ENCODE measurements around the gene HAUS6.
"Not testable (repeated sequence)": the region's sequence is repeated elsewhere in the genome, so short reads cannot be mapped to it uniquely, and the experiment has no call there.

The HAUS6 gene, protein sequence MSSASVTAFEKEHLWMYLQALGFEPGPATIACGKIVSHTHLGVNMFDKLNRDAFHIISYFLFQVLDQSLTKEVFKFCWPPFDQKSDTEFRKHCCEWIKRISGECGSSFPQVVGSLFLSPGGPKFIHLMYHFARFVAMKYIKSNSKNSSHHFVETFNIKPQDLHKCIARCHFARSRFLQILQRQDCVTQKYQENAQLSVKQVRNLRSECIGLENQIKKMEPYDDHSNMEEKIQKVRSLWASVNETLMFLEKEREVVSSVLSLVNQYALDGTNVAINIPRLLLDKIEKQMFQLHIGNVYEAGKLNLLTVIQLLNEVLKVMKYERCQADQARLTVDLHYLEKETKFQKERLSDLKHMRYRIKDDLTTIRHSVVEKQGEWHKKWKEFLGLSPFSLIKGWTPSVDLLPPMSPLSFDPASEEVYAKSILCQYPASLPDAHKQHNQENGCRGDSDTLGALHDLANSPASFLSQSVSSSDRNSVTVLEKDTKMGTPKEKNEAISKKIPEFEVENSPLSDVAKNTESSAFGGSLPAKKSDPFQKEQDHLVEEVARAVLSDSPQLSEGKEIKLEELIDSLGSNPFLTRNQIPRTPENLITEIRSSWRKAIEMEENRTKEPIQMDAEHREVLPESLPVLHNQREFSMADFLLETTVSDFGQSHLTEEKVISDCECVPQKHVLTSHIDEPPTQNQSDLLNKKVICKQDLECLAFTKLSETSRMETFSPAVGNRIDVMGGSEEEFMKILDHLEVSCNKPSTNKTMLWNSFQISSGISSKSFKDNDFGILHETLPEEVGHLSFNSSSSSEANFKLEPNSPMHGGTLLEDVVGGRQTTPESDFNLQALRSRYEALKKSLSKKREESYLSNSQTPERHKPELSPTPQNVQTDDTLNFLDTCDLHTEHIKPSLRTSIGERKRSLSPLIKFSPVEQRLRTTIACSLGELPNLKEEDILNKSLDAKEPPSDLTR

DNA sequence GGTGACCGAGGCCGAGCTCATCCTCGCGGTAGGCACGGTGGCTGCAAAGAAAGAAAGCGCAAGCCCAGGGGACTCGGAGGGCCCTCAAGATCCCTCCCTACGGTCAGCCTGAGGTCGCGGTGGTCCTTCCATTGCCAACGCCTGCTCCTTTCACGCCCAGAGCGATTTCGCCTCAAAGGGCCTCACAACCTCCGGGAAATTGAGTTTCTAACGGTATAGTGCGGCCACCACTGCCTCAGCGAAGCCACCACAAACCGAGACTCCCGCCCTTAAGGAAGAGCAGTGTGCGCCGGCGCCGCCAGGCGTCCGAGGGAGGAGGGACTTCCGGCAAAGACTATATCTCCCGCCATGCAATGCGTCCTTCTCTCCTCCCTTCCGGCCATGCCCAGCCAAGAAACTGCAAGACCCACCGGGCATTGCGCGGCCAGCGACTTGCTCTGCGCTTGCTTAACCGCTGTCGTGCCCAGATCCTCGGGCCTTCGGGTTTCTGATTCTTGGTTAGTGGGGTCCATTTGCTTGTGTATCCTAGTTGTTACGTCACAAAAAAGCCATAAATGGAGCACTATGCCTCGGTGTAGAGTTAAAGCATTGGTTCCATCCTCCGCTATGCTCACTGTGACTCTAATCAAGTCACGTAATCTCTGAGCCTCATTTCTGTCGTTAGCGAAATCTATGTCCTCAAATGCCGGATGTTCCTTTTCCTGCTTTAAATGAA lies at the start of gene HAUS6:
HAUS6 (minus strand) TSS at position 274 of the 715 bp plus-strand sequence; CDS start at position 21, 253 bp downstream.
- in situ Hi-C loops (cut with HindIII; ENCODE audit: low sequenced_read_pairs): no loop called here

DNA sequence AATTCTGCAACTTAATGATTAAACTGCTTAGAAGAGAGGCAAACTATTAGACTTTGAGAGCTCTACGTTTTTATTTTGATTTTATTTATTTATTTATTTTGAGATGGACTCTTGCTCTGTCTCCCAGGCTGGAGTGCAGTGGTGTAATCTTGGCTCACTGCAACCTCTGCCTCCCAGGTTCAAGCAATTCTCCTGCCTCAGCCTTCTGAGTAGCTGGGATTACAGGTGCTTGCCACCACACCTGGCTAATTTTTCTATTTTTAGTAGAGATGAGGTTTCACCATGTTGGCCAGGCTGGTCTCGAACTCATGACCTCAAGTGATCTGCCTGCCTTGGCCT lies 49.4 kb upstream of the HAUS6 start:
- in situ Hi-C loops (cut with HindIII; ENCODE audit: low sequenced_read_pairs): not testable (repeated sequence)

DNA sequence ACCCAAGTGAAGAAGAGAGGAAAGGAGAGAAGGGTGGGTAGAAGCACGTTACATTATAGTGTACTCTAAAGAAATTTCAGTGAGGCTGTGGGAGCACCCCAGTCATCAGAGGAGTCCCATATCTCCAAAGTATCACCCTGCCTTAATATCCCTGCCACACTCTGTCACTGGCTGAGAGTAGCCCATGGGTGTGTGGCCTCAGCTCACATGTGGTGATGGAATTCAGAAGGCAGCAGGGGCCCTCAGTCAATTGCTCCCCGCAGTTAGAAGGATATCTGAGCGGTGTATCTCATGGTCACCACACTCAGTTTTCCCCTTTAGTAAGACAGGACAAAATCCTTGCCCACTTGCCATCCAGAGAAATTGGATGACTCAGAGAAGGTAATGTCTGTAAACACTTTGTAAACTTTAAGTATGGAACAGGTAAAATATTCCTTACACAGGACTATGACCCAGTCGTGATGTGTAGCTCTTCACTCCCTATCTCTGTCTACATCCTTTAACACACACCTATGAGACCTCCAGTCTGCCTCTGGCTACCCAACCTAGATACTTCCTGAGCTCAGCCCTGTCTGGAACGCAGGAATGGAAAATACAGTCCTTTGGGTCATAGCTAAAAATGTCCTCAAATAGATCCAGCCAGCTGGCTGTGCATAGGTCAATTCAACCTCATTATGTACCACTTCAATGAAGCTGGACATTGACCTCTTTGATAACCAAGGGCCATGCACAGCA lies 48.9 kb upstream of the HAUS6 start:
- in situ Hi-C loops (cut with HindIII; ENCODE audit: low sequenced_read_pairs): no loop called here

DNA sequence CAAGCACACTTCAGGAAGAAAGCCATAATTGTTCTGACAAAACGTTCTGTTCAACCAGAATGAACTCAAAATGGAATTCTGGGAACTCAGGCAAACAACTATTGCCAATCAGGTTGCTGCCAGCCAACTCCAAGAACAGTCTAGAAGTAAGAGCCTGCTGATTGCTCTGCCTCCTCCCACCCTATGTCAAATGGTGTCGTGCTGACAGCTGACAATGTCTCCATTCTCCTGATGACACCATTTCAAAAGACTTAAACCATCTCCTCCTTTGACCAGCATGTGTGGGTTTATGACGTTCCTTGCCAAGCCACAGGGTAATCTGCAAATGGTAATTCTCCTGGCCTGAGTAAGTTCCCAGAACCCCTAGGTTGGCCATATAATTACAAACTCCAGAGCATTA lies 46.5 kb upstream of the HAUS6 start:
- in situ Hi-C loops (cut with HindIII; ENCODE audit: low sequenced_read_pairs): no loop called here

DNA sequence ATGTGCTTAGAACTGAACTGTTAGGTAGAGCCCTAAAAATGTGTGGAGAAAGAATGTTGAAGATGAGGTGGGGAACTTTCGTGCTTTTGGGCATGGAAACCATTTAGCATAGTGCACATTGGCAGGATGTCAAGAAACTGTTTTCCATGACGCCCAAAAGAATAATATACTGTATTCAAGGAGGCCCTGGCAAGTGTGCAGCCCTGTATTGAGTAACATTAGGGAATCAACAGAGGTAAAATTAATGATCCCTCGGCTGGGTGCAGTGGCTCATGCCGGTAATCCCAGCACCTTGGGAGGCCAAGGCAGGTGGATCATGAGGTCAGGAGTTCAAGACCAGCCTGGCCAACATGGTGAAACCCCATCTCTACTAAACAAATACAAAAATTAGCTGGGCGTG lies 45.5 kb upstream of the HAUS6 start:
- in situ Hi-C loops (cut with HindIII; ENCODE audit: low sequenced_read_pairs): no loop called here

DNA sequence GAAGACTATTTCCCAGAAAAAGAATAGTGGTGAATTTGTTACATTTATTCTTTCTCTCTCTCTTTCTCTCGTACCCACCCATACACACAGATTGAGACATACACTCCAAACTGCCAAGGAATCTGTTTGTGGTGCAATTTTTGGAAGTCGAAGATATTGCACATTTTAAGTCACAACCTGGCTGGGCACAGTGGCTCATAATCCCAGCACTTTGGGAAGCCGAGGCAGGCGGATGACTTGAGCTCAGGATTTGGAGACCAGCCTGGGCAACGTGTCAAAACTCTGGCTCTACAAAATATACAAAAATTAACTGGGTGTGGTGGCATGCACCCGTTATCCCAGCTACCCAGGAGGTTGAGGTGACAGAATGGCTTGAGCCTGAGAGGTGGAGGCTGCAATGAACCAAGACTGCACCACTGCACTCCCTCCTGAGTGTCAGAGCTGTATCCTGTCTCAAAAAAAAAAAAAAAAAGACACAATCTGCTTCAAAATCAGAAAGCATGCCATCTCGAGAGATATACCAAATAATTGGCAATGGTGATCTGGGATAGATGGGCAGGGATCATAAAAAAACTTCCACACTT lies 43.8 kb upstream of the HAUS6 start:
- in situ Hi-C loops (cut with HindIII; ENCODE audit: low sequenced_read_pairs): no loop called here

DNA sequence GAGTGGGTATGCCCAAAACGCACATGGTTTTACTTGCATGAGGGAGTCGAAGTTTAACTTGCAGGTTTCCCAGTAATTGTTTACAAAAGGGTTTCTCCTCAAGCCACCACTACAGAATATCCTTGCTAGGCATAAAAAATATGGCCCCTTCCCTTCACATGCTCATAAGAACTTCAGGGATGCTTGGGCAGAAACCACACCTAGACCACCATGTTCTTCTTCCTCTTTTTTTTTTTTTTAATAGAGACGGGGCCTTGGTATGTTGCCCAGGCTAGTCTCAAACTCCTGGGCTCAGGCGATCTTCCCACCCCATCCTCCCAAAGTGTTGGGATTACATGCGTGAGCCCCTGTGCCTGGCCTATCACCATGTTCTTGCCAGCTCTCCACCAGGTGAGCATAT lies 43.2 kb upstream of the HAUS6 start:
- in situ Hi-C loops (cut with HindIII; ENCODE audit: low sequenced_read_pairs): no loop called here

DNA sequence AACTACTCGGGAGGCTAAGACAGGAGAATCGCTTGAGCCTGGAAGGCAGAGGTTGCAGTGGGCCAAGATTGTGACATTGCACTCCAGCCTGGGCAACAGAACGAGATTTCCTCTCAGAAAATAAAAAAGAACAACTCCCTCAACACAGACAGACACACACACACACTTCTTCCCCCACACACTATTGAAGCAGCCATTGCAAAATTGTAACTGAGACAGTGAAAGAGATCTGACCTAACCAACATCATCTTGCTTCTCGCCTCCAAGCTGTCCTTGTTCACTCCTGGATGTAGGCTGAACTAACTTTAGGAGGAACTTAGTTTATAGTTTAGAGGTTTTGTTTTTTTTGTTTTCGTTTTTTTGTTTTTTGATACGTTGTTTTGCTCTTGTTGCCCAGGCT lies 37.6 kb upstream of the HAUS6 start:
- in situ Hi-C loops (cut with HindIII; ENCODE audit: low sequenced_read_pairs): no loop called here

DNA sequence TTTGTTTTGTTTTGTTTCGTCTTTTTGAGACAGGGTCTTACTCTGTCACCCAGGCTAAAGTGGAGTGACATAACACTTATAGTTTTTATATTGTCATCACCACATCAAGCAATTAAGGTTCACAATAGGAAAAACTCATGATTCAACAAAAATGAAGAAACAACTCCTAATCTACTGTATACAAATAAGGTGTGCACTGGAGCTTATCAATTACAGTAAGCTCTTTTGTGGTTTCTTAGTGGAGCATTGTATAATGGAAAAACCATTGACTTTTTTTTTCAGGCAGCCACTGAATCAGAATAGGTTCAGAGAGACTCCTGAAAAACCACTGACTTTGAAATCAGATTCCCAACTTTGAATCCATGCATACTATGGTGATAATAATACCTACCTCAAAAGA lies 35.4 kb upstream of the HAUS6 start:
- in situ Hi-C loops (cut with HindIII; ENCODE audit: low sequenced_read_pairs): no loop called here

DNA sequence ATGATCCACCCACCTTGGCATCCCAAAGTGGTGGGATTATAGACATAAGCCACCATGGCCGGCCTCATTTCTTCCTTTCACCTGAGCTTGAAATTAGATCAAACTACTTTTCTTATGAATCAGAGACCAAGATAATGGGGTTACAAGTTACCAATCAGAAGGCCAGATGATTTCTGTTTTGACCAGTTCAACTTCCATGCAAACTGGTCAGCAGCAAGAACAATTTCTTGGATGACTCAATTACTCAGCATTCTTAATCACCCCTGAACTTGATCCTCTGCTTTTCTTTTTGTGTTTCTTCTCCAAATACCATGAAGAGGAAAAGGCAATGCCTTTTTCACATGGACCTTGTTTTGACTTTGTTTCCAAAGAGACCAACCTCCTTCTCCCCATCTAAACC lies 34.6 kb upstream of the HAUS6 start:
- in situ Hi-C loops (cut with HindIII; ENCODE audit: low sequenced_read_pairs): no loop called here

DNA sequence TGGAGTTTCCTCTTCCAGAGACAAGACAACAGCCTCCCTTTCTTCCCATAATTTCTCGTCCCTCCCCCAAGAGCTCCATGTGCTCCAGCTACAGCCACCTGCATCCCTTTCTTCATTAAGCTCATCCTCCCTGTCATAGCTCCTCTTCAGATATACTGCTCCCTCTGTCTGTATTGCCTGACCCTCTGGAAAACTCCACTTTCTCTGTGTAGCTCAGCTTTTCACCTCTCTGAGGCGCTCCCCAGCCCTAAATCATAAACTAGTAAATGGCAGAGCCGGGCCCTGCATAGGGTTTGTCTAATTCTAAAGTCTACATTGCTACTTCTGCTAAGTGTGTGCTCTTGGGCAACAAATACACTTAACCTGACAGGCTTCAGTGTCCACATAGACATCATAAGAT lies 33.4 kb upstream of the HAUS6 start:
- in situ Hi-C loops (cut with HindIII; ENCODE audit: low sequenced_read_pairs): no loop called here

DNA sequence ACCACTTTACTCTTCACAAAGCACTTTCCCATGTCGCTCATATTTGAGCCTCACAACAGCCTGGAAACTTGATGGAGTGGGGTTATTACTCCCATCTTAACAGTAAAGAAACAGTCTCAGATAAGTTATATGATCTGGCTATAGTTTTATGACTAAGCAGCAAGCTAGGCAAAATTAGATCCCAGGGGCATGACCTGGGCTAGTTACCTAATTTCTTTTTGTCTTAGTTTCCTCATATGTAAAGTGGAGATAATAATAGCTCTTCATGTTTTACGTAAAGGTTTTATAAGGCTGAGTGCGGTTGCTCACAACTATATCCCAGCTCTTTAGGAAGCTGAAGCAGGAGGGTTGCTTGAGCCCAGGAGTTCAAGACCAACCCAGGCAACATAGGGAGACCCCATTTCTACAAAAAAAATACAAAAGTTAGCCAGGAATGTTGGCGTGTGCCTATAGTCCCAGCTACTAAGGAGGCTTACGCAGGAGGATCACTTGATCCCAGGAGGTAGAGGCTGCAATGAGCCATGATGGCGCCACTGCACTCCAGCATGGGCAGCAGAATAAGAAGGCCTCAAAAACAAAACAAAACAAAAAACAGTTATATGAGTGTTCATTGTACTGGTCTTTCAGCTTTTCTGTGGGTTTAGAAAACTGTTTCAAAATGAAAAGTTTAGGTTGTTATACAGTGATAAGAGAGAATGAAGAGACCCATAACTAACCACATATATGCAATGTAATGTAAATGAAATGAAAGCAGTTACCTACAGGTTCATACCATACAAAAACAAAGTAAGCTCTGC lies 31.0 kb upstream of the HAUS6 start:
- in situ Hi-C loops (cut with HindIII; ENCODE audit: low sequenced_read_pairs): no loop called here

DNA sequence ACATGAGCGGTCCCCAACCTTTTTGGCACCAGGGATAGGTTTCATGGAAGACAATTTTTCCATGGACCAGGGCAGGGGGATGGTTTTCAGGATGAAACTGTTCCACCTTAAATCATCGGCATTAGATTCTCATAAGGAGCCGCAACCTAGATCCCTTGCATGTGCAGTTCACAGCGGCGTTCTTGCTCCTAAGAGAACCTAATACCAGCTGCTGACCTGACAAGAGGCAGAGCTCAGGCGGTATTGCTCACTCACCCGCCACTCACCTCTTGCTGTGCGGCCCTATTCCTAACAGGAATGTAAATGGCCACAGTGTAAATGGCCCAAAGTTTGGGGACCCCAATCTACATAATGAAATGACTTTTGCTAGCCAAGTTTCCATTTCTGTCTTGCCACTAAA lies 27.7 kb upstream of the HAUS6 start:
- in situ Hi-C loops (cut with HindIII; ENCODE audit: low sequenced_read_pairs): no loop called here

DNA sequence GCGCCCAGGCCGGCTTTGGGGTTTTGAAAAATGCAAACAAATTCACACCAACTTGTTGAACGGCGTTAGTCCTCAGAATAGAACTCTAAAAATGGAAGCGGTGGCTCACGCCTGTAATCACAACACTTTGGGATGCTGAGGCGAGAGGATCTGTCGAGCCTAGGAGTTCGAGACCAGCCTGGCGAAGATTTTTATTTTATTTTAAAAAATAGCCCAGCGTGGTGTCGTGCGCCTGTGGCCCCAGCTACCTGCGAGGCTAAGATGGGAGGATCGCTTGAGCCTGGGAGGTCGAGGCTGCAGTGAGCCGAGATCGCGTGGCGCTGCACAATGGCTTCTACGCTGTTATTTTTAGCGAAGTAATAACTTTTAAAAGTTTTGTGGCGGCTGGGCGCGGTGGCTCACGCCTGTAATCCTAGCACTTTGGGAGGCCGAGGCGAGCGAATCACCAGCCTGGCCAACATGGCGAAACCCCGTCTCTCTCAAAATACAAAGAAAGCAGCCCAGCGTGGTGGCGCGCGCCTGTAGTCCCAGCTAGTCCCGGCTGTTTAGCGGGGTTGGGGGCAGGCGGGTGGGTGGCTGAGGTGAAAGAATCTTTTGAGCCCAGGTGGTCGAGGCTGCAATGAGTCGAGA lies 25.3 kb upstream of the HAUS6 start:
- in situ Hi-C loops (cut with HindIII; ENCODE audit: low sequenced_read_pairs): no loop called here

DNA sequence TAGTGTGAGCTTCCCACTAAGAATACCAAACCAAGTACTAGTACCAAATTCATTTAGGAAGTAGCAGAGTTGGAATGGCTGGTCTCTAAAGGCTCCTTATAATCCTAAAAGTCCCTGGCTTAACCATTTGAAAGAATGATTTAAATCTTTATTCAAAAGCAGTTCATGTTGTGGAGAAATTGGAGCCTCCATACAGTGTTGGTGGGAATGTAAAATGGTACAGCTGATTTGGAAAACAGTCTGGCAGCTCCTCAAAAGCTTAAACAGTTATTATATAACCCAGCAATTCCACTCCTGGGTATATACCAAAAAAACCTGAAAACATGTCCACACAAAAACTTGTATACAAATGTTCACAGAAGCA lies 21.7 kb upstream of the HAUS6 start:
- in situ Hi-C loops (cut with HindIII; ENCODE audit: low sequenced_read_pairs): no loop called here

DNA sequence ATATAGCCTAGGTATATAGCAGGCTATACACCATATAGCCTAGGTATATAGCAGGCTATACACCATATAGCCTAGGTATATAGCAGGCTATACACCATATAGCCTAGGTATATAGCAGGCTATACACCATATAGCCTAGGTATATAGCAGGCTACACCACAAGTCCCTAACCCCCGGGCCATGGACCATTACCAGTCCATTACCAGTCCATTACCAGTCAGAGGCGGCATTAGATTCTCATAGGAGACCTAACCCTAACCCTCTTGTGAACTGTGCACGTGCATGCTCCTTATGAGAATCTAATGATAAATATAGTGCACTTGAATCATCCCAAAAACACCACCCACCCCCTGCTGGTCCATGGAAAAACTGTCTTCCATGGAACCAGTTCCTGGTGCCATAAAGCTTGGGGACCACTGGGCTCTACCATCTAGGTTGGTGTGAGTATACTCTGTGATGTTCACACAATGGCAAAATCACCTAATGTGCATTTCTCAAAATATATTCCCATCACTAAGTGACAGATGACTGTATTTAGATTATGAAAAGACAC lies 19.9 kb upstream of the HAUS6 start:
- in situ Hi-C loops (cut with HindIII; ENCODE audit: low sequenced_read_pairs): no loop called here

DNA sequence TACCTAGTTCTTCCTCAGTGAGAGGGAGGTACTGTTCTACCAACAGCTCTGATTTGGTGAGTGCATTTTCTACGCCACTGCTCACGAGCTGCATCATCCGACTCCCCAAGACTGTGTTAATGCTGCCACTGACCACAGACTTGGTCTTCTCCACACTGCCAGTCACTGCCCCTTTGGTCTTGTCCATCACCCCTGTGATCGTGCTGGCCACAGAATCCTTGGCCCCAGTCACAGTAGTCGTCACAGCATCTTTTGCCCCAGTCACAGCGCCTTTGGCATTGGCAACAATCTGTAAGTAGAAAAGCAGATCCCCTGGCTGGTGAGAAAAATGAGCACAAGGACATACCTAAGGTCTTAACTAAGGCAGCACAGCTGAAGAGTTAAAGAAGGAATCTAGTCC lies 18.2 kb upstream of the HAUS6 start:
- in situ Hi-C loops (cut with HindIII; ENCODE audit: low sequenced_read_pairs): no loop called here

DNA sequence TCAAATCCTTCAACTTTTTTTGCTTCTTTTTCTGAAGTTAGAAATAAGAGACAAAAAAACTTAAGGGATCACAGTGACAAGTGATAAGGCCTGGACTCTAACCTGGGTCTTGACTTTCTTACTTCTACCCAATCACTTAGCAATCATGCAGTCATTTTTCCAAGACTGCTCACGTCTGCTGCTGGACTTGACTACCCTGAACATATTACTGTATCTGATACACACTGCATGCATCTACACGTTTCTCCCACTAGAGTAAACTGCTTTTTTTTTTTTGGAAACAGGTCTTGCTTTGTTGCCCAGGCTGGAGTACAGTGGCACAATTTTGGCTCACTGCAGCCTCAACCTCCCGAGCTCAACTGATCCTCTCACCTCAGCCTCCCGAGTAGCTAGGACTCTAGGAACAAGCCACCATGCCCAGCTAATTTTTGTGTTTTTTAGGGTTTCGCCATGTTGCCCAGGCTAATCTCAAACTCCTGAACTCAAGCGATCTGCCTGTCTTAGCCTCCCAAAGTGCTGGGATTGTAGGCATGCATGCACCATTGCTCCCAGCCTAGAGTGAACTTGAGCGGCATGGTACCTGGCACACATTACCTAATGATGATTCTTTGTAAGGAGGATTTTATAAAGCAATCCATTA lies 17.2 kb upstream of the HAUS6 start:
- in situ Hi-C loops (cut with HindIII; ENCODE audit: low sequenced_read_pairs): no loop called here

Measured in DLD1 (cell line).